Spleen (tissue), 7 donors: ENCODE data around the gene SERHL2.
"Not testable (repeated sequence)": the region's sequence is repeated elsewhere in the genome, so short reads cannot be mapped to it uniquely, and the experiment has no call there.

Experiments
- CTCF ChIP-seq, 11 experiments: fragments of 200-600 bp in 7 of 11; fragments of 450-650 bp in 4 of 11; sonication (generic) in 4 of 11; IDR thresholded peaks in 8 of 11; conservative IDR thresholded peaks in 3 of 11; 1 replicate in 7 of 11; 2 replicates in 4 of 11; pipeline versions ENCODE4 v1.4.0 to v1.8.0; 2016 to 2021; ENCODE audit warnings: antibody characterized with exemption in 11 of 11, inconsistent platforms in 4 of 11, mild to moderate bottlenecking in 1 of 11
- POLR2A ChIP-seq, 3 donors: fragments of 450-650 bp; IDR thresholded peaks; one replicate each; pipeline ENCODE4 v1.5.1; 2017; ENCODE audit warnings: antibody characterized with exemption in 3 of 3, mild to moderate bottlenecking in 1 of 3
- donor health status: DM: no; HTN: no; CAD: no; lungs with moderate emphysema.
- donor health status: DM: no; HTN: no; CAD: no.
- donor health status: DM: no; HTN: no; CAD: no.

- TF ChIP-seq CTCF (IDR thresholded peaks at IDR 0.05 in 8 of 11, conservative IDR thresholded peaks at IDR 0.05 in 3 of 11); POLR2A (IDR thresholded peaks at IDR 0.05): not testable (repeated sequence)
Observed at GRCh38 chr22:42563943-42564342, 10.2 kb downstream of the SERHL2 start.
